ENCODE measurements around the gene MED26. TPM values are rescaled to one million over a fixed set of nuclear protein-coding genes. Genes with fewer than 3 reads are reported as not detected.
A peak's percentile ranks its signal among the peaks of the same experiment; 100 is the strongest.

MED26 gene
- total and polyA plus RNA-seq, 9 of the 15 experiments (the other 6 are each of a cell fraction or from before 2014, with no cell fraction given), result 0.71 to 15.1 (median 6.2) TPM

- TF ChIP-seq RAD21 (CRISPR knock-in tag; conservative IDR thresholded peaks at IDR 0.05 in 1 of 2, IDR thresholded peaks at IDR 0.05 in 1 of 2) (peak in 1 of 2 experiments; percentile 13; a peak in 1 of 4 replicates), TEAD1 (CRISPR knock-in tag; IDR thresholded peaks at IDR 0.05) (peak in 1 of 2 experiments; percentile 43; a peak in 1 of 4 replicates), ZBTB40 (IDR thresholded peaks at IDR 0.05) (peak; percentile 96), ZBTB40 (CRISPR knock-in tag; IDR thresholded peaks at IDR 0.05) (no peak), CCNT2 (IDR thresholded peaks at IDR 0.05; ENCODE audit: borderline replicate concordance, extremely low read depth, insufficient read length, low read depth, low read length) (peak; percentile 87), KLF6 (CRISPR knock-in tag; IDR thresholded peaks at IDR 0.05; ENCODE audit: borderline replicate concordance) (no peak), ZBTB11 (CRISPR knock-in tag; IDR thresholded peaks at IDR 0.05) (peak in 2 of 3 experiments; percentile 17 to 70; a peak in 3 of 6 replicates), HNRNPL (IDR thresholded peaks at IDR 0.05; ENCODE audit: low read depth, low read length) (no peak), EP400 (IDR thresholded peaks at IDR 0.05) (peak; percentile 91), ETS1 (conservative IDR thresholded peaks at IDR 0.05; ENCODE audit: control insufficient read depth, low read depth, low read length) (0 out of 2 replicates have a peak, but pooled peaks have one; percentile 21), FUS (optimal IDR thresholded peaks at IDR 0.05; ENCODE audit: low read depth, low read length) (no peak)
Observed at GRCh38 chr19:16542045-16542909, 85.7 kb downstream of the MED26 start, which contains the start of gene CHERP (continued).

All from K562 (cell line).